PFSK-1 (cell line): Measurements from ENCODE around the gene SDK1.

Experiments
- FOXP2 ChIP-seq: optimal IDR thresholded peaks from 2 replicates; pipeline ENCODE3; 2011; ENCODE audit warnings: borderline replicate concordance, control low read depth, inconsistent platforms; ENCODE audit not compliant: insufficient read depth; ENCODE audit errors: extremely low read length, extremely low read depth
- POLR2AphosphoS5 ChIP-seq: IDR thresholded peaks from 2 replicates; pipeline ENCODE4 v1.6.1; 2012; ENCODE audit warnings: low read depth, mild to moderate bottlenecking, control low read depth, low read length, moderate library complexity
- SIN3A ChIP-seq: IDR thresholded peaks from 2 replicates; pipeline ENCODE4 v1.6.1; 2012; ENCODE audit warnings: mild to moderate bottlenecking, low read length, moderate library complexity, borderline replicate concordance; ENCODE audit not compliant: insufficient read depth
- TAF1 ChIP-seq: IDR thresholded peaks from 2 replicates; pipeline ENCODE4 v1.6.1; 2012; ENCODE audit warnings: low read length, control low read depth, borderline replicate concordance; ENCODE audit not compliant: insufficient read depth
- TF ChIP-seq, protein P1 (sequence below), 2 experiments: IDR thresholded peaks; 2 replicates each; pipeline versions ENCODE4 v1.6.1 to v1.8.0; 2011 to 2012; ENCODE audit warnings: low read depth in 2 of 2, low read length in 2 of 2, control low read depth in 1 of 2, inconsistent platforms in 1 of 2, mild to moderate bottlenecking in 1 of 2, moderate library complexity in 1 of 2; ENCODE audit not compliant: insufficient read depth in 1 of 2

SDK1 gene

DNA sequence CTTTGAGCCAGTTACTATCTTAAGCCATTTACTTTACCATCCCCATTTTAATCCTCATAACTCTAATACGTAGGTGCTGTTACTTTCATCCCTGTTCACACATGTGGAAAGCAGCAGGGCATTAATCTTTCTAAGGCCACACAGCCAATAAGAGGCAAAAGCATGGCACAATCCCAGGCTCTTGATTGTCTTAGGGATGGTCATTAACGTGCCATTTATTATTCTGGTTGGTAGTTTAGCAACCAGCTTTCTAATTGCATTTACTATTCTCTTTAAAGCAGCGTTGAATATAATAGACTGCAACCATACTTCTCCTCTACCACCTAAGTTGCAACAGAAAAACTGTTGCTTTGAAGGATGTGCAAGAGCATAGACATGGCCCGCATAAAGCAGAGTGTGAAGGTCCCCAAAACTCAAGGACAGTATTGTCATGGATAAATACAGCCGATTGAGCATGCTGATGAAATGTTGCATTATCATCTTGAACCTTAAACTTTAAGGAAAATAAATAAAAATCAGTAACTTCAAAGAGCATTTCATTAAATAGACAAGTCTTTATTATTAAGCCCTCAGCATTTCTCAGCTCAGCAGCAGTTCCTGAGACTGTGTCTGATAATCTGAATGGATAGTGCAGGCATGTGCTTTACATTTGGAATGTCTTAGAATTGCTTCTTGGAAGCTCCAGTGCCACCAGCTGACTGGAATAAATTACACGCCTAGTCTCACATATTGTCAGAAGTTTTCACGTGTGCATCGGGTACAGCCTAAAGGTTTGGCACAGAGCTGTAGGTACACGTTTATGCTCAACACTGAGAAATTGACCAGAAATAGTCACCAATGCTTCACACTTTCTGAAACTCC lies 467.1 kb downstream of the SDK1 start:
- TF ChIP-seq FOXP2 (no peak), SIN3A (no peak), POLR2AphosphoS5 (no peak), TAF1 (no peak)
- TF ChIP-seq, protein P1, sequence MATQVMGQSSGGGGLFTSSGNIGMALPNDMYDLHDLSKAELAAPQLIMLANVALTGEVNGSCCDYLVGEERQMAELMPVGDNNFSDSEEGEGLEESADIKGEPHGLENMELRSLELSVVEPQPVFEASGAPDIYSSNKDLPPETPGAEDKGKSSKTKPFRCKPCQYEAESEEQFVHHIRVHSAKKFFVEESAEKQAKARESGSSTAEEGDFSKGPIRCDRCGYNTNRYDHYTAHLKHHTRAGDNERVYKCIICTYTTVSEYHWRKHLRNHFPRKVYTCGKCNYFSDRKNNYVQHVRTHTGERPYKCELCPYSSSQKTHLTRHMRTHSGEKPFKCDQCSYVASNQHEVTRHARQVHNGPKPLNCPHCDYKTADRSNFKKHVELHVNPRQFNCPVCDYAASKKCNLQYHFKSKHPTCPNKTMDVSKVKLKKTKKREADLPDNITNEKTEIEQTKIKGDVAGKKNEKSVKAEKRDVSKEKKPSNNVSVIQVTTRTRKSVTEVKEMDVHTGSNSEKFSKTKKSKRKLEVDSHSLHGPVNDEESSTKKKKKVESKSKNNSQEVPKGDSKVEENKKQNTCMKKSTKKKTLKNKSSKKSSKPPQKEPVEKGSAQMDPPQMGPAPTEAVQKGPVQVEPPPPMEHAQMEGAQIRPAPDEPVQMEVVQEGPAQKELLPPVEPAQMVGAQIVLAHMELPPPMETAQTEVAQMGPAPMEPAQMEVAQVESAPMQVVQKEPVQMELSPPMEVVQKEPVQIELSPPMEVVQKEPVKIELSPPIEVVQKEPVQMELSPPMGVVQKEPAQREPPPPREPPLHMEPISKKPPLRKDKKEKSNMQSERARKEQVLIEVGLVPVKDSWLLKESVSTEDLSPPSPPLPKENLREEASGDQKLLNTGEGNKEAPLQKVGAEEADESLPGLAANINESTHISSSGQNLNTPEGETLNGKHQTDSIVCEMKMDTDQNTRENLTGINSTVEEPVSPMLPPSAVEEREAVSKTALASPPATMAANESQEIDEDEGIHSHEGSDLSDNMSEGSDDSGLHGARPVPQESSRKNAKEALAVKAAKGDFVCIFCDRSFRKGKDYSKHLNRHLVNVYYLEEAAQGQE (IDR thresholded peaks at IDR 0.05; ENCODE audit: insufficient read depth in 1 of 2, low read depth in 2 of 2, low read length in 2 of 2), result no peak

DNA sequence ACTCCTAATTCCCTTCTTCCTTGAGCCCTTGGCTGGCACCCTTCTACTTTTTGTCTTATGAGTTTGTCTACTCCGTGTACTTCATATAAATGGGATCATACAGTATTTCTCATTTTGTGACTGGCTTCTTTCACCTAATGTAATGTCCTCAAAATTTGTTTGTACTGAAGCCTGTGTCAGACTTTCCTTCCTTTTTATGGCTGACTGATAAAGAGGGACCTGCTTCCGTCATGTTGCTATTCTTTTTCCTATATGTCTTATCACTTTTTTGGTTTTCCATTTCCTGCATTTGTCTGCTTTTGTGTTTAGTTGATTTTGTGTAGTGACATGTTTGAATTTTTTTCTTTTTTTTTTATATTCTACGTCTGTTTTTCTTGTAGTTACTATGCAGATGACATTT lies 470.9 kb downstream of the SDK1 start:
- TF ChIP-seq POLR2AphosphoS5 (no peak), TAF1 (no peak), FOXP2 (no peak), SIN3A (no peak)
- TF ChIP-seq, protein P1 (IDR thresholded peaks at IDR 0.05; ENCODE audit: insufficient read depth in 1 of 2, low read depth in 2 of 2, low read length in 2 of 2), result no peak

GRCh38 chr7:3778345-3778744 lies 477.3 kb downstream of the SDK1 start:
- TF ChIP-seq SIN3A (no peak), POLR2AphosphoS5 (no peak), FOXP2 (no peak), TAF1 (no peak)
- TF ChIP-seq, protein P1 (IDR thresholded peaks at IDR 0.05; ENCODE audit: insufficient read depth in 1 of 2, low read depth in 2 of 2, low read length in 2 of 2), result no peak

- TF ChIP-seq POLR2AphosphoS5, result no peak
- no peak for TF ChIP-seq TAF1
- no peak for TF ChIP-seq SIN3A
- no peak for TF ChIP-seq FOXP2
- TF ChIP-seq, protein P1 (IDR thresholded peaks at IDR 0.05; ENCODE audit: insufficient read depth in 1 of 2, low read depth in 2 of 2, low read length in 2 of 2), result no peak
Measured at GRCh38 chr7:3780016-3780415, 479.0 kb downstream of the SDK1 start.
